GM10266 (cell line): Measurements from ENCODE around the gene LRATD1.

Experiments used
- DNase-seq: peaks from one replicate; pipeline ENCODE4 v3.0.0; 2012; ENCODE audit errors: extremely low spot score
- CTCF ChIP-seq: IDR thresholded peaks from 2 replicates; pipeline ENCODE4 v1.5.1; 2012; ENCODE audit warnings: mild to moderate bottlenecking, low read depth; ENCODE audit not compliant: control insufficient read depth, insufficient read depth; ENCODE audit errors: missing control alignments

Gene LRATD1

DNA sequence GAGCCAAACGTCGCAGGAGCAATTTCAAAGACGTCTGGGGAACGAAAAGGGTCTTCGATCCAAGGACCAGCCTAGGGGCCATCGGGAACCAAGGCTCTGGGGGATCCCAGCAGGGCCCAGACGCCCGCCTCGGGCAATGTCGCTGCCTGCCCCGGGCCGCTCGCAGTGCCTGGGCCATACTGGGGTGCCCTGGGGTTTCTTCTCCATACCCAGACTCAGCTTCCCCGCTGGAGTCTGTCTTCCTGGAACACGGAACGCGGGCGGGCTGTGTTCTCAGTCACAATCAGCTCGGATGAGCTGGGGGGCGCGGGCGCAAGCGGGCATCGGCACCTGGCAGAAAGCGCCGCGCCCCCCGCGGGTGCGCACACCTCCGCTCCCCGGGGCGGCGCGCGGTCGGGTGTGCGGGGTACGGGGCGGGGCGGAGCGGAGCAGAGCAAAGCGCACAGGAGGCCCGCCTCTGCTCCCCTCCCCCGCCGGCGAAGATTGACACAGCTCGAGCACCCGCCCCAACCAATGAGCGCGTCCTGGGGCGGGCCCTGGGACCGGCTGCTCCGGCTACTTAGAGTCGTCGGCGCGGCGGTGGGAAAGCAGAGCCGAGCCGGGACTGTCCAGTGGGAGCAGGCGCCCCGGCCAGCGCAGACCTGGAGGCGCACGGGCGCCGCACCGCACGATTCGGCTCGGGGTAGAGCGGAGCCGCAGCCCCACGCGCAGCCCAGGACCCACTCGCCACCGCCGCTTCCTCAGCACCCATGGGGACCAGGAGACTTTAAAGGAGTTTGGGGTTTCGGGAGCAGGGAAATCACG, at the start of gene LRATD1:
TSS of gene LRATD1 (plus strand) at position 585 of the 804 bp plus-strand sequence. CDS start 1,263 bp downstream, outside the sequence.
- no peak for TF ChIP-seq CTCF
- DNase-seq, result peak; percentile 46

DNA sequence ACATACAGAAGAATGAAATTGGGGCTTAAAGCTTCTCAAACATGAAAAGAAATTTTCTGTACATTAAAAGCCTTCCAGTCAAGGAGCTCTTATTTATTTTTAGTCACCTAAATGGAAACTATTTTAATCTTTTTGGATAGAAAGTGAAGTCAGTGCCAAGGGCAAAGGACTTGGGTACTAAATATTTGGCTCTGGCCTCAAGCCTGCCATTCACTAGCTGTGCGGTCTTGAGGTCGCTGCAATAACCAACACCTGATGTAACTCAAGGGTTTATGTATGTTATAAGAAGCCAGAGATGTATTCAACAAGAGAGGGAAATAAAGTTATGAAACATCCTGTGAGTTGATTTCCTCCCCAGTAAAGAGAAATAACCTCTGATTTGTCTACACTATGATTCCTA, 49.5 kb upstream of the LRATD1 start:
- no peak for TF ChIP-seq CTCF
- no peak for DNase-seq

GRCh38 chr2:14583802-14584201, 48.7 kb upstream of the LRATD1 start:
- DNase-seq, result no peak
- TF ChIP-seq CTCF, result no peak

- no peak for DNase-seq
- no peak for TF ChIP-seq CTCF
Measured at GRCh38 chr2:14587119-14587518, 45.4 kb upstream of the LRATD1 start.

DNA sequence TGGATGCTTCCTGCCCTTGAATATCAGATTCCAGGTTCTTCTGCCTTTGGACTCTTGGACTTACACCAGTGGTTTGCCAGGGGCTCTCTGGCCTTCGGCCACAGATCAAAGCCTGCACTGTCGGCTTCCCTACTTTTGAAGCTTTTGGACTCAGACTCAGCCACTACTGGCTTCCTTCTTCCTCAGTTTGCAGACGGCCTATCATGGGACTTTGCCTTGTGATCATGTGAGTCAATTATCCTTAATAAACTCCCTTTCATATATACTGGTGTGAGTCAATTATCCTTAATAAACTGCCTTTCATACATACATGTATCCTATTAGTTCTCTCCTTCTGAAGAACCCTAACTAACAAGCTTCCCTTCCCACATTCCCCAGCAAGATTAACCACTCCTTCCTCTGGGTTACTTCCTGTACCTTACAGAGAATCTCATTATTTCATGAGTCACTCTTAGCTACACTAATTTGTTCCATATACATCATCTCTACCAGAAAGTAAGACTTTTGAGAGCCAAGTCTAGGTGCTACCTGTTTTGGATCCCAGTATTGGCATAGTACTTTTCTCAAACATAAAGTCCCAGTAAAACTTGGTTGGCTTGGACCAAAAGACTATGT, 31.3 kb upstream of the LRATD1 start:
- no peak for TF ChIP-seq CTCF
- DNase-seq, result no peak

GRCh38 chr2:14602309-14602708, 30.2 kb upstream of the LRATD1 start:
- DNase-seq, result no peak
- TF ChIP-seq CTCF, result no peak

DNA sequence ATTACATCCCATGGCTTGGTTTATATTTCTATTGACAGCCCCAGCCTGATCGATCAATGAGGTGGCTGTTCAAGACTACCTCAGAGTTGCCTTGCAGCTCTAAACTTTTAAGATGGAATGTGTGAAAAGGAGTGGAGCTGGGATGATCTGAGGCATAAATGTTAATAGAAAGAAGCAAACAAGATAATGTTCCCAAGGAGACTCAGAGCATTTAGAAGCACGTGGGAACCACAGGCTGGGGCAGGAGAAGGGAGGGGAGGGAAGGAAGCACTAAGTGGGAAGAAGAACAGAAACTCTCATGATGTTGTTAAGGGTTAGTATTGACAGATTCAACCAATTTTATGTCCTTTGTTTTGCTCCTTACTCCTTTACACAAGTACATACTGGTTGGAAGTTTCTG, 28.8 kb upstream of the LRATD1 start:
- DNase-seq, result no peak
- no peak for TF ChIP-seq CTCF
